HFFc6 (cell line): ENCODE data around the gene PITPNM2. TPM values are rescaled to one million over a fixed set of nuclear protein-coding genes. Genes with fewer than 3 reads are reported as not detected.

ENCODE experiments used
- DNase-seq: peaks from one replicate; pipeline ENCODE4 v3.0.0-alpha.2; 2018
- H3K27ac Mint-ChIP-seq: 2 replicates; pipeline ENCODE4 v1.8.0; 2020; ENCODE audit warnings: mild to moderate bottlenecking, mixed read lengths
- H3K27me3 Mint-ChIP-seq: 2 replicates; pipeline ENCODE4 v1.8.0; 2021; ENCODE audit warnings: mild to moderate bottlenecking, moderate library complexity, mixed read lengths; ENCODE audit not compliant: insufficient read depth
- H3K36me3 Mint-ChIP-seq: 2 replicates; pipeline ENCODE4 v1.8.0; 2021; ENCODE audit warnings: low read depth, mixed read lengths
- H3K4me1 Mint-ChIP-seq: 2 replicates; pipeline ENCODE4 v1.8.0; 2020; ENCODE audit warnings: low read depth, mixed read lengths
- H3K4me3 Mint-ChIP-seq: 2 replicates; pipeline ENCODE4 v1.8.0; 2020; ENCODE audit warnings: mild to moderate bottlenecking, moderate library complexity, mixed read lengths
- H3K9me3 Mint-ChIP-seq: 2 replicates; pipeline ENCODE4 v1.8.0; 2020; ENCODE audit warnings: mild to moderate bottlenecking, mixed read lengths
- CTCF ChIP-seq: fragments of 200-600 bp; sonication (generic); IDR thresholded peaks from 2 replicates; pipeline ENCODE4 v1.5.0; 2021; ENCODE audit warnings: antibody characterized with exemption, mild to moderate bottlenecking
- total RNA-seq, 6 experiments: library from RNA; stranded (reverse); fragmentation: NEBNext Ultra II Directional; extraction: Animal tissue kit (Norgen Biotek cat#: 25700); gene quantifications; 2 replicates in 1 of 6; 3 replicates in 5 of 6; pipeline ENCODE4 v1.2.3, GENCODE V29; 2021

PITPNM2 gene
- total RNA-seq, 6 experiments from 2014 or later: 1.5 to 5.1 (median 4.1) TPM

- peak; percentile 61 for DNase-seq
- peak overlapping the region; percentile 17; the same call in 1 of the 2 replicates for H3K27ac Mint-ChIP-seq
Observed at GRCh38 chr12:123141615-123142517, 9.0 kb downstream of the PITPNM2 start.

GRCh38 chr12:123140676-123141614 is 9.9 kb downstream of the PITPNM2 start:
- Mint-ChIP-seq H3K27ac (peak overlapping the region; percentile 40; the same call in 1 of the 2 replicates), H3K9me3 (no peaks in the 10 kb centered on the region), H3K4me3 (0 out of 2 replicates have a peak overlapping the region, but pooled peaks have one; percentile 30), H3K36me3 (0 out of 2 replicates have a peak, but pooled peaks cover 4% of the 10 kb centered on the region), H3K4me1 (peaks cover 44% of the 10 kb centered on the region), H3K27me3 (peaks cover 15% of the 10 kb centered on the region)
- TF ChIP-seq CTCF: no peak
- no peak for DNase-seq

More at GRCh38 chr12:123141615-123142517, 9.0 kb downstream of the PITPNM2 start:
- H3K27me3 Mint-ChIP-seq: peaks cover 15% of the 10 kb centered on the region
- no peak for TF ChIP-seq CTCF
- H3K4me1 Mint-ChIP-seq: peaks cover 44% of the 10 kb centered on the region
- 0 out of 2 replicates have a peak, but pooled peaks cover 4% of the 10 kb centered on the region for H3K36me3 Mint-ChIP-seq
- H3K4me3 Mint-ChIP-seq: peak overlapping the region; percentile 61; the same call in 1 of the 2 replicates
- no peaks in the 10 kb centered on the region for H3K9me3 Mint-ChIP-seq

GRCh38 chr12:123139926-123140675 is 10.8 kb downstream of the PITPNM2 start:
- H3K27ac Mint-ChIP-seq: peak overlapping the region; percentile 40; the same call in 1 of the 2 replicates
- peak; percentile 25 for DNase-seq
- H3K36me3 Mint-ChIP-seq: no peaks in the 10 kb centered on the region
- 0 out of 2 replicates have a peak overlapping the region, but pooled peaks have one; percentile 30 for H3K4me3 Mint-ChIP-seq
- H3K4me1 Mint-ChIP-seq: peaks cover 44% of the 10 kb centered on the region
- peaks cover 8% of the 10 kb centered on the region; the same call in 1 of the 2 replicates for H3K27me3 Mint-ChIP-seq
- H3K9me3 Mint-ChIP-seq: no peaks in the 10 kb centered on the region
- no peak for TF ChIP-seq CTCF

GRCh38 chr12:123135688-123136087 is 15.2 kb downstream of the PITPNM2 start:
- no peaks in the 10 kb centered on the region for H3K36me3 Mint-ChIP-seq
- no peak for TF ChIP-seq CTCF
- no peak overlapping the region for H3K4me3 Mint-ChIP-seq
- no peak for DNase-seq
- peaks cover 19% of the 10 kb centered on the region for H3K4me1 Mint-ChIP-seq
- H3K9me3 Mint-ChIP-seq: no peaks in the 10 kb centered on the region
- peaks cover 8% of the 10 kb centered on the region; the same call in 1 of the 2 replicates for H3K27me3 Mint-ChIP-seq
- H3K27ac Mint-ChIP-seq: no peak overlapping the region

GRCh38 chr12:123134826-123135225 is 16.1 kb downstream of the PITPNM2 start:
- Mint-ChIP-seq H3K4me1 (peaks cover 10% of the 10 kb centered on the region), H3K27ac (no peak overlapping the region), H3K36me3 (no peaks in the 10 kb centered on the region), H3K9me3 (no peaks in the 10 kb centered on the region), H3K4me3 (no peak overlapping the region), H3K27me3 (peaks cover 8% of the 10 kb centered on the region; the same call in 1 of the 2 replicates)
- DNase-seq: no peak
- TF ChIP-seq CTCF: no peak
